Testis (tissue), 3 donors: ENCODE results near the gene C1QL4. TPM values are rescaled to one million over a fixed set of nuclear protein-coding genes. Genes with fewer than 3 reads are reported as not detected.

ENCODE experiments used
- DNase-seq: peaks from one replicate; pipeline ENCODE4 v3.0.0-alpha.2; 2019
- H3K27ac ChIP-seq, 2 donors: fragments of 200-600 bp; sonication (generic); one replicate each; pipeline ENCODE4 v1.5.1; 2019
- H3K27me3 ChIP-seq: fragments of 200-600 bp; sonication (generic); one replicate; pipeline ENCODE4 v1.5.1; 2019
- H3K36me3 ChIP-seq: fragments of 200-600 bp; sonication (generic); one replicate; pipeline ENCODE4 v1.5.1; 2017; ENCODE audit warnings: low read depth; ENCODE audit errors: missing control alignments
- H3K4me1 ChIP-seq: fragments of 200-600 bp; sonication (generic); one replicate; pipeline ENCODE4 v1.5.1; 2019
- H3K4me3 ChIP-seq, 2 donors: fragments of 200-600 bp; sonication (generic); one replicate each; pipeline ENCODE4 v1.5.1; 2017 to 2019
- H3K9me3 ChIP-seq: fragments of 200-600 bp; sonication (generic); one replicate; pipeline ENCODE4 v1.5.1; 2017
- POLR2A ChIP-seq: fragments of 450-650 bp; IDR thresholded peaks from one replicate; pipeline ENCODE4 v1.6.1; 2017; ENCODE audit warnings: antibody characterized with exemption, mild to moderate bottlenecking, moderate library complexity
- WGBS, 2 donors: methylation state at CpG; one replicate each; pipeline ENCODE4 v1.1.5; 2018; 5-methylcytosine and 5-hydroxymethylcytosine counted together
- intact Hi-C: fragments of 100-400 bp; cut with DNase I; formaldehyde crosslinking; loops from one replicate; pipeline ENCODE4 v1.15.1; 2023; ENCODE audit warnings: low total_unique reads
- polyA plus RNA-seq: library from polyadenylated mRNA; stranded (reverse); fragments of 350-450 nt; fragmentation: Illumina TruSeq; extraction: RNeasy Lipid Tissue Mini Kit (QIAGEN cat#74804); gene quantifications from one replicate; pipeline ENCODE4 v1.2.3, GENCODE V29; 2014; ENCODE audit warnings: low read depth, low replicate concordance; ENCODE audit not compliant: insufficient read depth
- total RNA-seq, 2 donors: library from RNA; depleted of rRNA; stranded (reverse); fragments of >200 nt; gene quantifications; one replicate each; pipeline ENCODE4 v1.2.3, GENCODE V29; 2016
- TF ChIP-seq, protein P1 (sequence below), 3 experiments: fragments of 450-650 bp in 2 of 3; fragments of 200-600 bp in 1 of 3; sonication (generic) in 1 of 3; IDR thresholded peaks; one replicate each; pipeline ENCODE4 v1.5.1; 2016 to 2019; ENCODE audit warnings: antibody characterized with exemption in 3 of 3, mild to moderate bottlenecking in 2 of 3, moderate library complexity in 1 of 3

The C1QL4 gene
- total and polyA plus RNA-seq, 3 donors from 2014 or later, result 2.9 to 5.5 (median 3.3) TPM

DNA sequence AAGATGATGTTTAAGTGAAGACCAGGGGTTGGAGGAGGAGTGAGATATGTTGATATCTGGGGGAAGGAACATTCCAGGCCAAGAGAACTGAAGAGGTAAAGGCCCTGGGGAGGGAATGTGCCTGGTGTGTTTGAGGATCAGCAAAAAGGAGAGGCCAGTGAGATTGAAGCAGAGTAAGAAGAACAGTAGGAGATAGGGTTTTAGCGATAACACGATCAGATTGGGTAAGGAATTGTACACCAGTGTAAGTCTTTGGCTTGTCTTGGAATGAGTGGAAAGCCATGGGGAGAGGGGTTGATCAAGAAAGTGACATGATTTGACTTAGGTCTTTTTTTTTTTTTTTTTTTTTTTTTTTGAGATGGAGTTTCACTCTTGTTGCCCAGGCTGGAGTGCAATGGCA, 9.1 kb downstream of the C1QL4 start:
- WGBS, 2 donors, result 91 to 94% methylated on average over 2 of the region's 2 CpGs
- DNase-seq, result no peak
- no peaks in the 10 kb centered on the region for H3K36me3 ChIP-seq
- H3K4me1 ChIP-seq, result peaks cover 9% of the 10 kb centered on the region
- intact Hi-C loops, result no loop called here
- no peaks in the 10 kb centered on the region for H3K9me3 ChIP-seq
- H3K27ac ChIP-seq, result no peak overlapping the region
- H3K27me3 ChIP-seq, result no peaks in the 10 kb centered on the region
- TF ChIP-seq POLR2A, result no peak
- TF ChIP-seq, protein P1, sequence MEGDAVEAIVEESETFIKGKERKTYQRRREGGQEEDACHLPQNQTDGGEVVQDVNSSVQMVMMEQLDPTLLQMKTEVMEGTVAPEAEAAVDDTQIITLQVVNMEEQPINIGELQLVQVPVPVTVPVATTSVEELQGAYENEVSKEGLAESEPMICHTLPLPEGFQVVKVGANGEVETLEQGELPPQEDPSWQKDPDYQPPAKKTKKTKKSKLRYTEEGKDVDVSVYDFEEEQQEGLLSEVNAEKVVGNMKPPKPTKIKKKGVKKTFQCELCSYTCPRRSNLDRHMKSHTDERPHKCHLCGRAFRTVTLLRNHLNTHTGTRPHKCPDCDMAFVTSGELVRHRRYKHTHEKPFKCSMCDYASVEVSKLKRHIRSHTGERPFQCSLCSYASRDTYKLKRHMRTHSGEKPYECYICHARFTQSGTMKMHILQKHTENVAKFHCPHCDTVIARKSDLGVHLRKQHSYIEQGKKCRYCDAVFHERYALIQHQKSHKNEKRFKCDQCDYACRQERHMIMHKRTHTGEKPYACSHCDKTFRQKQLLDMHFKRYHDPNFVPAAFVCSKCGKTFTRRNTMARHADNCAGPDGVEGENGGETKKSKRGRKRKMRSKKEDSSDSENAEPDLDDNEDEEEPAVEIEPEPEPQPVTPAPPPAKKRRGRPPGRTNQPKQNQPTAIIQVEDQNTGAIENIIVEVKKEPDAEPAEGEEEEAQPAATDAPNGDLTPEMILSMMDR (IDR thresholded peaks at IDR 0.05), result no peak
- H3K4me3 ChIP-seq, result no peak overlapping the region

DNA sequence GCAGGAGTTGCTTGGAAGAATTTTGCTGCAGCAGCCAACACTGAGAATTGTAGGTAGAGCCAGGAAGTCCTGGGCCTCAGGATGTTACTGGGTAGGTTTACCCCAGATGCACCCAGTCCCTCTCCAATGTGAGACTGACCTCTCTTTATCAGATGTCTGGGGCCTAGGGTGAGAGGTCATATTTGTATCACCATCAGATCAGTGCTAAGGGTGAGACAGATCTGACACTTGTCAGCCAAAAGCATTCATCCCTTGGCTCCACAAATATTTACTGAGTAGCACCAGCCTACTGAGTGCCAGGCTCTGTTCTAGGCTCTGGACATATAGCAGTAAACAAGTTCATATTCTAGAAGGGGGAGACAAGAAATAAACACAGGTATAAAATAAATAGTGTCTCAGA, 9.6 kb downstream of the C1QL4 start:
- TF ChIP-seq, protein P1 (IDR thresholded peaks at IDR 0.05), result no peak
- no peak for TF ChIP-seq POLR2A
- H3K4me1 ChIP-seq, result peaks cover 9% of the 10 kb centered on the region
- no peak overlapping the region for H3K27ac ChIP-seq
- H3K27me3 ChIP-seq, result no peaks in the 10 kb centered on the region
- H3K36me3 ChIP-seq, result no peaks in the 10 kb centered on the region
- H3K4me3 ChIP-seq, result no peak overlapping the region
- intact Hi-C loops, result no loop called here
- no peaks in the 10 kb centered on the region for H3K9me3 ChIP-seq
- no peak for DNase-seq

DNA sequence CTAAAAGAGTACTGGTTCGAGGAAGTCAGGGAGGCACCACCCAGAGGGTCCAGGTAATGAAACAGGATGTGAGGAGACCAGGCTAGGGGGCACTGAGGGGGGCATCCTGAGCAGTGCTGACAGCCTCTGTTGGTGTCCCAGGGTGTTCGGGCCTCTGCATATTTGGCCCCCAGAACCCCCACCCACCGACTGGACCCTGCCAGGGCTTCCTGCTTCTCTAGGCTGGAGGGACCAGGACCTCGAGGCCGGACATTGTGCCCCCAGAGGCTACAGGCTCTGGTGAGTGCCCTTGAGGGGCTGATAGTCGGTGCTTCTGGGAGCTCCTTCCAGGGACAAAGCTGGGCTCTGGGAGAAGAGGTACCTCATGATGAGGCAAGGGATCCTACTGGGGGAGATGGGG, 11.4 kb downstream of the C1QL4 start:
- no peaks in the 10 kb centered on the region for H3K4me1 ChIP-seq
- no peak for TF ChIP-seq POLR2A
- TF ChIP-seq, protein P1 (IDR thresholded peaks at IDR 0.05), result no peak
- no peak overlapping the region for H3K4me3 ChIP-seq
- H3K9me3 ChIP-seq, result no peaks in the 10 kb centered on the region
- WGBS, 2 donors, result 90 to 95% methylated on average over 2 to 6 of the region's 6 CpGs
- no peaks in the 10 kb centered on the region for H3K36me3 ChIP-seq
- H3K27ac ChIP-seq, result no peak overlapping the region
- intact Hi-C loops, result no loop called here
- H3K27me3 ChIP-seq, result no peaks in the 10 kb centered on the region
- no peak for DNase-seq

- no peak for DNase-seq
- intact Hi-C loops, result no loop called here
- 6 to 7% methylated on average over 16 to 19 of the region's 19 CpGs for WGBS, 2 donors
- H3K4me1 ChIP-seq, result no peaks in the 10 kb centered on the region
- H3K27ac ChIP-seq, result no peak overlapping the region
- no peaks in the 10 kb centered on the region for H3K27me3 ChIP-seq
- peak overlapping the region; percentile 61 to 73 for H3K4me3 ChIP-seq
- H3K9me3 ChIP-seq, result no peaks in the 10 kb centered on the region
- no peaks in the 10 kb centered on the region for H3K36me3 ChIP-seq
- TF ChIP-seq POLR2A, result no peak
- TF ChIP-seq, protein P1 (IDR thresholded peaks at IDR 0.05), result no peak
Measured at GRCh38 chr12:49323524-49324097, 13.4 kb downstream of the C1QL4 start.
